ENCODE data around the gene OXNAD1. TPM values are rescaled to one million over a fixed set of nuclear protein-coding genes. Genes with fewer than 3 reads are reported as not detected.
A peak's percentile ranks its signal among the peaks of the same experiment; 100 is the strongest.

The OXNAD1 gene
- total RNA-seq, 1 donor from 2014 or later = 28.7 TPM

GRCh38 chr3:16325850-16326249 lies 60.8 kb downstream of the OXNAD1 start:
- H3K27ac ChIP-seq = no peak overlapping the region
- H3K4me1 ChIP-seq = peaks cover 22% of the 10 kb centered on the region
- no peak overlapping the region for H3K4me3 ChIP-seq
- peaks cover 15% of the 10 kb centered on the region for H3F3A ChIP-seq (ENCODE audit: low read depth)
- no peaks in the 10 kb centered on the region for H4K20me1 ChIP-seq (ENCODE audit: low read depth)
- Mint-ChIP-seq H3K9me3 (peaks cover 2% of the 10 kb centered on the region), H3K4me1 (peaks cover 38% of the 10 kb centered on the region), H3K27me3 (ENCODE audit: insufficient read depth, low read depth) (peaks cover 2% of the 10 kb centered on the region), H3K4me3 (no peak overlapping the region), H3K36me3 (peaks cover 4% of the 10 kb centered on the region), H3K27ac (no peak overlapping the region)
- H3K9me3 ChIP-seq (ENCODE audit: low read depth) = no peaks in the 10 kb centered on the region
- TF ChIP-seq CTCF (IDR thresholded peaks at IDR 0.05) = no peak
- TF ChIP-seq EZH2phosphoT487 (IDR thresholded peaks at IDR 0.05) = no peak
- no peak for TF ChIP-seq EZH2 (IDR thresholded peaks at IDR 0.05)
- H3K9ac ChIP-seq = no peak overlapping the region
- H2AFZ ChIP-seq (replicated peaks) = no peak overlapping the region
- H3K4me2 ChIP-seq = no peak overlapping the region
- no peaks in the 10 kb centered on the region for H3K36me3 ChIP-seq
- DNase-seq (ENCODE audit: low spot score) = no peak
- H3K27me3 ChIP-seq = no peaks in the 10 kb centered on the region
- H3K79me2 ChIP-seq (ENCODE audit: low read depth) = no peaks in the 10 kb centered on the region

GRCh38 chr3:16326724-16327349 lies 61.8 kb downstream of the OXNAD1 start:
- Histone ChIP-seq H3K27ac (no peak overlapping the region), H3K9me3 (ENCODE audit: low read depth) (peaks cover 9% of the 10 kb centered on the region), H3K4me2 (no peak overlapping the region), H3K36me3 (peaks cover 5% of the 10 kb centered on the region), H3K9ac (no peak overlapping the region), H2AFZ (replicated peaks) (no peak overlapping the region), H3K27me3 (no peaks in the 10 kb centered on the region), H3K4me1 (peaks cover 23% of the 10 kb centered on the region), H3F3A (ENCODE audit: low read depth) (peaks cover 15% of the 10 kb centered on the region), H3K4me3 (no peak overlapping the region), H3K79me2 (ENCODE audit: low read depth) (no peaks in the 10 kb centered on the region), H4K20me1 (ENCODE audit: low read depth) (no peaks in the 10 kb centered on the region)
- Mint-ChIP-seq H3K27me3 (ENCODE audit: insufficient read depth, low read depth) (peaks cover 2% of the 10 kb centered on the region), H3K9me3 (peaks cover 9% of the 10 kb centered on the region), H3K4me1 (peaks cover 41% of the 10 kb centered on the region), H3K27ac (peak overlapping the region; percentile 57), H3K4me3 (no peak overlapping the region), H3K36me3 (peaks cover 10% of the 10 kb centered on the region)
- no peak for DNase-seq (ENCODE audit: low spot score)
- TF ChIP-seq EZH2phosphoT487 (IDR thresholded peaks at IDR 0.05) (no peak), EZH2 (IDR thresholded peaks at IDR 0.05) (no peak), CTCF (IDR thresholded peaks at IDR 0.05) (no peak)

GRCh38 chr3:16328124-16328523 lies 63.1 kb downstream of the OXNAD1 start:
- Histone ChIP-seq H3K27me3 (no peaks in the 10 kb centered on the region), H3K27ac (no peak overlapping the region), H3K36me3 (peaks cover 5% of the 10 kb centered on the region), H4K20me1 (ENCODE audit: low read depth) (no peaks in the 10 kb centered on the region), H3F3A (ENCODE audit: low read depth) (peaks cover 15% of the 10 kb centered on the region), H2AFZ (replicated peaks) (no peak overlapping the region), H3K9ac (no peak overlapping the region), H3K4me1 (peaks cover 23% of the 10 kb centered on the region), H3K79me2 (ENCODE audit: low read depth) (no peaks in the 10 kb centered on the region), H3K4me2 (no peak overlapping the region), H3K4me3 (no peak overlapping the region), H3K9me3 (ENCODE audit: low read depth) (peaks cover 12% of the 10 kb centered on the region)
- H3K36me3 Mint-ChIP-seq = peaks cover 14% of the 10 kb centered on the region
- no peak for TF ChIP-seq EZH2phosphoT487 (IDR thresholded peaks at IDR 0.05)
- TF ChIP-seq EZH2 (IDR thresholded peaks at IDR 0.05) = no peak
- TF ChIP-seq CTCF (IDR thresholded peaks at IDR 0.05) = no peak
- DNase-seq (ENCODE audit: low spot score) = no peak
- no peaks in the 10 kb centered on the region for H3K27me3 Mint-ChIP-seq (ENCODE audit: insufficient read depth, low read depth)
- H3K9me3 Mint-ChIP-seq = peaks cover 18% of the 10 kb centered on the region
- H3K27ac Mint-ChIP-seq = peak overlapping the region; percentile 76
- H3K4me1 Mint-ChIP-seq = peaks cover 41% of the 10 kb centered on the region
- no peak overlapping the region for H3K4me3 Mint-ChIP-seq
